Right cardiac atrium (tissue), 5 donors: ENCODE results near the gene HEATR1. TPM values are rescaled to one million over a fixed set of nuclear protein-coding genes. Genes with fewer than 3 reads are reported as not detected.

Experiments used
- ATAC-seq, 2 donors: fragments of 200-7000 bp; cut with Tn5 transposase; one replicate each; pipeline versions ENCODE4 v1.8.0 to v1.9.1; 2020; ENCODE audit warnings: moderate library complexity in 2 of 2, mild to moderate bottlenecking in 1 of 2
- DNase-seq, 3 donors: peaks; one replicate each; pipeline ENCODE4 v3.0.0-alpha.2; 2020
- H3K27ac ChIP-seq: one replicate; pipeline ENCODE4 v1.5.1; 2013; ENCODE audit warnings: mild to moderate bottlenecking, low read length, control low read depth, moderate library complexity
- H3K27me3 ChIP-seq: one replicate; pipeline ENCODE4 v1.6.1; 2013; ENCODE audit not compliant: control insufficient read depth, insufficient read depth
- H3K4me1 ChIP-seq: one replicate; pipeline ENCODE4 v1.6.1; 2013; ENCODE audit warnings: low read length; ENCODE audit not compliant: control insufficient read depth, insufficient read depth
- H3K4me3 ChIP-seq: one replicate; pipeline ENCODE4 v1.5.1; 2013; ENCODE audit warnings: low read length, control low read depth
- H3K9me3 ChIP-seq: one replicate; pipeline ENCODE4 v1.6.1; 2013; ENCODE audit warnings: low read length; ENCODE audit not compliant: control insufficient read depth
- WGBS: extraction: QIAGEN DNeasy Blood & Tissue Kit; methylation state at CpG from one replicate; pipeline ENCODE4 v1.1.7; 2013; 5-methylcytosine and 5-hydroxymethylcytosine counted together
- intact Hi-C, 4 donors: fragments of 100-400 bp; cut with DNase I; formaldehyde crosslinking; loops; one replicate each; pipeline versions ENCODE4 v1.11.0 to v1.14.0; 2022 to 2023
- polyA plus RNA-seq: library from polyadenylated mRNA; stranded (reverse); fragments of 200-250 nt; gene quantifications from one replicate; pipeline ENCODE4 v1.2.3, GENCODE V29; 2013
- total RNA-seq, 4 donors: library from RNA; stranded (reverse); fragmentation: NEBNext Ultra II Directional; extraction: Animal tissue kit (Norgen Biotek cat#: 25700); gene quantifications; one replicate each; pipeline ENCODE4 v1.2.1, GENCODE V29; 2021
- donor health status: healthy with polysubstance abuse.
- donor health status: DM: no; HTN: yes; CAD: no.
- donor health status: DM: no; HTN: no; CAD: no.
- donor health status: DM: no; HTN: yes; CAD: no; lungs with severe emphysema.
- donor health status: DM: yes; HTN: yes; CAD: no.

The HEATR1 gene
- total and polyA plus RNA-seq, 5 donors = 3.2 to 12.8 (median 11.9) TPM

- peak overlapping the region; percentile 49 for H3K4me3 ChIP-seq
- H3K27ac ChIP-seq = peak overlapping the region; percentile 56
- H3K27me3 ChIP-seq = no peaks in the 10 kb centered on the region
- H3K9me3 ChIP-seq = no peaks in the 10 kb centered on the region
- intact Hi-C loops = no loop called here
- DNase-seq (peak; percentile 60 to 81 (median 79)), ATAC-seq (peak; percentile 66 to 76)
- WGBS = 21% methylated on average over 15 of the region's 15 CpGs
- peaks cover 5% of the 10 kb centered on the region for H3K4me1 ChIP-seq
These were observed 101.2 kb downstream of the HEATR1 start for GRCh38 chr1:236502972-236503639.

- DNase-seq (no peak), ATAC-seq (no peak)
- peaks cover 5% of the 10 kb centered on the region for H3K4me1 ChIP-seq
- no peak overlapping the region for H3K27ac ChIP-seq
- WGBS = 30% methylated on average over 2 of the region's 2 CpGs
- no peak overlapping the region for H3K4me3 ChIP-seq
- H3K27me3 ChIP-seq = no peaks in the 10 kb centered on the region
- no peaks in the 10 kb centered on the region for H3K9me3 ChIP-seq
- intact Hi-C loops = no loop called here
These were observed 101.7 kb downstream of the HEATR1 start for GRCh38 chr1:236502579-236502971.

- no peaks in the 10 kb centered on the region for H3K27me3 ChIP-seq
- ATAC-seq (no peak), DNase-seq (no peak)
- peaks cover 5% of the 10 kb centered on the region for H3K4me1 ChIP-seq
- 93% methylated on average over 6 of the region's 6 CpGs for WGBS
- no peaks in the 10 kb centered on the region for H3K9me3 ChIP-seq
- H3K4me3 ChIP-seq = no peak overlapping the region
- intact Hi-C loops = no loop called here
- no peak overlapping the region for H3K27ac ChIP-seq
These were observed 103.2 kb downstream of the HEATR1 start for GRCh38 chr1:236501093-236501492.

Other genes with a start within 250 kb of the HEATR1 start
- under 1 TPM; 0.18 to 0.40 (median 0.31) TPM for gene EDARADD, start 210.2 kb downstream of the HEATR1 start, total RNA-seq
- gene EDARADD, start 210.2 kb downstream of the HEATR1 start, polyA plus RNA-seq = 0.11 TPM
- gene LGALS8, start 80.5 kb downstream of the HEATR1 start, total RNA-seq = 10 to 100 TPM; 61.0 to 67.5 (median 62.9) TPM
- 40.1 TPM for gene LGALS8, start 80.5 kb downstream of the HEATR1 start, polyA plus RNA-seq
- gene ACTN2, start 82.0 kb upstream of the HEATR1 start, total RNA-seq = 1,000 to 10,000 TPM; 1,202 to 1,705 (median 1,385) TPM
- gene ACTN2, start 82.0 kb upstream of the HEATR1 start, polyA plus RNA-seq = 827 TPM
- 10 to 100 TPM; 37.6 to 54.6 (median 41.9) TPM for gene MTR, start 190.8 kb upstream of the HEATR1 start, total RNA-seq
- gene MTR, start 190.8 kb upstream of the HEATR1 start, polyA plus RNA-seq = 9.0 TPM